CD4-positive, alpha-beta T cell treated with Interleukin-15 for 1 hour (primary cell): ENCODE data around the gene NEK1.

Experiments used
- DNase-seq: peaks from one replicate; pipeline ENCODE4 v3.0.0-alpha.2; 2020

Gene NEK1

GRCh38 chr4:169417629-169418282, 194.6 kb downstream of the NEK1 start:
- no peak for DNase-seq

DNA sequence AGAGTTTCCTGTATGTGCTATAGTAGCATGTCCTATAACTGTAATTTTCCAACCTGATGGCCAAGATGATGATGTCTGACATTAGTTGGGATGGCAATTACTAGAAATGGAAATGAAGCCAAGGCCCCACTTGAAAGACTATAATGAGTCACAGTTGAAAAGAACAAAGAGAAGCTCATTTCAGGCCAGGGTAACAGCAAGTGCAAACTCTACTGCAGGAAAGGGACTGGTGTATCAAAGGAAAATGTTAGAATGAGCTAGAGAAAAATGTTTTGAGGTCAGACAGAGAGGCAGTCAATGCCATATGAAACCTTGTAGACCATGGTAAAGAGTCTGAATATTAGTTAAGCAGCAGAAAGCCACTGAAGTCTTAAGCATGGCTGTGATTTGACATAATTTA, 195.4 kb downstream of the NEK1 start:
- DNase-seq: no peak

GRCh38 chr4:169416461-169416860, 195.9 kb downstream of the NEK1 start:
- no peak for DNase-seq

GRCh38 chr4:169414913-169415312, 197.5 kb downstream of the NEK1 start:
- DNase-seq: no peak

- DNase-seq: no peak
Measured at GRCh38 chr4:169412046-169412445, 200.3 kb downstream of the NEK1 start.

DNA sequence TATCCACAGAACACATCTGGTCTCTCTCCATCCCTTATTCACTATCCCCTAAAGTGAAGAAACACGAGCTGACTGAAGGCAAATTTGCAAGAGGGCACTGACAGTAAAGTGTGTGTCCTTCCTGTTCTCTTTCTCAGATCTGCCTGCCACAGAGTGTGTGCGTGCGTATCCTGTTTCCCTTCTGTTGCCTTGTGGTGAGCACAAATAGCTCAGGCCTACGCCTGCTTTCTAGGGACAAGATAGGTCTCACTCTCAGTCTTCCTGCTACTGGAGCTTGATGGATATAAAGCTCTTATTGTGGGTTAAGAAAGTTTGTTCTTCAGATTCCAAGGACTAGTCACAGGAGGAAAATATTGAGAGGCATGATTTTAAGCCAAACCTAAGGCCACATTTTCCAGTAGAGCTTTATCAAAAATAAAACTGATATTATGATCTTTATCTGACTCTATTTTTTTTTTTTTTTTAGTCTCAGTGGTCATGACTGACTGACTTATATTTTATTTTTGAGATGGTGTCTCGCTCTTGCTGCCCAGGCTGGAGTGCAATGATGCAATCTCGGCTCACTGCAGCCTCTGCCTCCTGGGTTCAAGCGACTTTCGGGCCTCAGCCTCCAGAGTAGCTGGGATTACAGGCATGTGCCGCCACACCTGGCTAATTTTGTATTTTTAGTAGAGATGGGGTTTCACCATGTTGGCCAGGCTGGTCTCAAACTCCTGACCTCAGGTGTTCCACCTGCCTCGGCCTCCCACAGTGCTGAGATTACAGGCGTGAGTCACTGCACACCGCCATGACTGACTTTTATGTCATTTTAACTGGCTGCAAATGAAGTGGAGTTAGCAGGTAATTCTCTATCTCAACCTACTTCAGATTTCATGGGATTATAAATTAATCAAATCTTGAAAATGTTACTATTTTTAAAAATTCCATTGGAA, 201.3 kb downstream of the NEK1 start:
- peak; percentile 50 for DNase-seq

- no peak for DNase-seq
Measured at GRCh38 chr4:169407217-169407845, 205.1 kb downstream of the NEK1 start.

DNA sequence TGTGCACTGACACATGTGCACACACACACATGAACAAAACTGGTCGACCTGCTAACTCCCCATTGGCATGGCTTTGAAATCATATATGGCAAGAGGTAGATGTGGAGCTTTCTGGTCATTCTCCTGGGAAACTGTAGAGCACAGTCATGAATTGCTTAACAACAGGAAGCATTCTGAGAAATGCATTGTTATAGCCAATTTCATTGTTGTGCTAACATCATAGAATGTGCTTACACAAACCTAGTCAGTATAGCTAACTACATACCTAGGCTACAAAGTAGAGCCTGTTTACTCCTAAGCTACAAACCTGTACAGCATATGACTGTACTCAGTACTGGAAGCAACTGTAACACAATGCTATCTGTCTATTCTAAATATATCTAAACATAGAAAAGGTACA, 207.4 kb downstream of the NEK1 start:
- no peak for DNase-seq

GRCh38 chr4:169400832-169401231, 211.6 kb downstream of the NEK1 start:
- DNase-seq: no peak

DNA sequence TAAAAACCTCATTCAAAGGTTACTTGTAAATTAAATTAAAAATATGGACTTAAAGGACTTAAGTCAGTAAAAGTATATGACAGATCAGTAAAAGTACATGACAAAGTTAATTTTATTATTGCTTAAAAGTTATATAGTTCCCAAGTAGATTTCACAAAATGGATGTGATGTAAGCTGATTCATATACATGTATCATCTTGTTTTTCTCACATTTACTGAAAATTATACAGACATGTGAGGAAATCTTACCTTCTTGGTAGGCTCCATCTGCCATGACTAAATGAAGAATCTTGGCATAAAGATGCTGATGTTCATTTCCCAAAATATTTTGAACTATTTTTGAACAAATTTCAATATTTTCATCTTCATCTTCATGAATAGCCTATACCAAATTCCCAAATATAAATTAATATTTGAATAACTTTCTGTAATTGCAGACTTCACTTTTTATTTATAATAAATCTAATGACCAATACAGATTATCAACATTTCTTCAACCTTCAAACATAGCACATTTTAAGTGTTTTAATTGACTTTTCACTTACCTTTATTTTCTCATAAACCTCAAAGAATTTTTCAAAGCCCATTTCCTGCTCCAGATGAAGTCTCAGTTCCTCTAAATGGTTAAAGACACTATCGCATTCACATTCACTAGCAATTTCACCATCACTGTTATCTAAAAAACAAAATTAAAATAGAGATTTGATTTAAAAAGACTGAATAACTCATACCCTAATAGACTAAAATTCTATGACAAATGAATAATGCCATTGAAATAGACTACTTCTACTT, 212.2 kb downstream of the NEK1 start:
- no peak for DNase-seq

DNA sequence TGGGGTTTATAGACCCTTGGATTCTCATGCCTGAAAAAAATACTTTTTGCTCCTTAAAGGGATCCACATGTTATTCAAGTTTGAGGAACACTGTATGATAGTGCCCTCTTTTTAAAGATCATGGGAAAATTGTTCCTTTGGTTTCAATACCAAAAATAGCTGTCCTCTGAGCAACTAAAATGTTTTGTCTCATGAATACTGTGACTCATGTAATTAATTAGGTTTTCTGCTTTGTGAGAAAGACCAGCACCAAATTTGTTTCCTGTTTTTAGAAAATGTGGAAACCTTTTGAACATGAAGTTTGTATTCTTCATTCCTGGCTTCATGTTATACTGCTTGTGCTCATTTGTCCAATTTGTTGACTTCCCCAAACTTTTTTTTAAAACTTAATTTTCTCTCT, 214.1 kb downstream of the NEK1 start:
- DNase-seq: no peak

DNA sequence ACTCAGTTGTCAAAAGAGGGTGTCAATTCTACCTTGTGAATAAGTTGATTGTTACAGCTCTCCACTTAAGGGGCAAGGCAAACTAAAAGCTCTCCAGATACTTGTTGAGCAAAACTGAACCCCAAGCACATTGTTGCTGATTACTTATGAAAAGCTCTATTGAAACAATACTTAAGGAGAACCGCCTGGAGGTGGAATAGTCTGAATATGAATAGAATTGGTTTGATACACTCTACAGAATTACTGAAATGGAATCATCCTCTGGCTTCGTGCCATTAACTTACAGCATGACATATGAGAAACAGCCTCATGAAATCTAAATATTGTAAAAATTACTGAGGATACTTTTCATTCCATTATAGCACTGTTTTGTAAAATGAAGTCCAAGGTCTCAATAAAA, 214.6 kb downstream of the NEK1 start:
- DNase-seq: no peak

DNA sequence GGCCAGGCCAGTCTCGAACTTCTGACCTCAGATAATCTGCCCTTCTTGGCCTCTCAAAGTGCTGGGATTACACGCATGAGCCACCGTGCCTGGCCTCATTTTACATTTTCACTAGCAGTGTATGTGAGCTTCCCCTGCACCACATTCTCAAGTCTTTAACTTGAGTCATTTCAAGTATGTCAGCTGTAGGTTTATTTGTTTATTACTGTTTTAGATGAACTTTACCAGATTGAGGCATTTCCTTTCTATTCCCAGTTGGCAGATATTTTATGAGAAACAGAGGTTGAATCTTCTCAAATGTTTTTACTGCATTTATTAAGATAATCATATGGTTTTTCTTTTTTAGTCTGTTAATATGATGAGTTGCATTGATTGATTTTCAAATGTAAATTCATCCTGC, 227.0 kb downstream of the NEK1 start:
- no peak for DNase-seq

DNA sequence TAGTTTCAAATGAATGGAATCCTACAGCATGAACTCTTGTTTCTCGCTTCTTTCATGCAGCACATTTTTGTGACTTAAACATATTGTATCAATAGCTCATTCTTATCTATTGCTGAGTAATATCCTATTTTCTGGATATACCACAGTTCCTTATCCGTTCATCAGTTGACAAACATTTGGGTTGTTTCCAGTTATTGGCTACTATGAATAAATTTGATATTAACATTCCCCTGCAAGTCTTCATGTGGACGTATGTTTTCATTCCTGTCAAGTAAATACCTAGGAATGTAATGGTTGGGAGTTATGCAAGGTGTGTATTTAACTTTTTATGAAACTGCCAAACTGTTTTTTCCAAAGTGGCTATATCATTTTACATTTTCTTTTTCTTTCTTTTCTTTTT, 227.6 kb downstream of the NEK1 start:
- no peak for DNase-seq

DNA sequence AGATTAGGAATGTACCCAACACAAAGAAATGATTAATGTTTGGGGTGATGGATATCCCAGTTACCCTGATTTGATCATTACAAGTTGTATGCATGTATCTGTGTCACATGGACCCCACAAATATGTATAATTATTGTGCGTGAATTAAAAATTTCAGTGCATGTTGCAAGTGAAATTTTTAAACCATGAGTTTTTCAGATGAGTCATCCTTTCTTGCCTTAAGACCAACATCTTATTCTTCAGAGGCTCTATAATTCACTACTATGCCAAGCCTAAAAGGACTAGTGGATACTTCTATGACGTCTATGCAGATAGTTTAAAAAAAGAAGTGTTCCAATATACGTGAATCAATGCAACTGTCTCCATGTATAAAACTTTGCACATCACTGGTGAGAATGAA, 228.7 kb downstream of the NEK1 start:
- no peak for DNase-seq

DNA sequence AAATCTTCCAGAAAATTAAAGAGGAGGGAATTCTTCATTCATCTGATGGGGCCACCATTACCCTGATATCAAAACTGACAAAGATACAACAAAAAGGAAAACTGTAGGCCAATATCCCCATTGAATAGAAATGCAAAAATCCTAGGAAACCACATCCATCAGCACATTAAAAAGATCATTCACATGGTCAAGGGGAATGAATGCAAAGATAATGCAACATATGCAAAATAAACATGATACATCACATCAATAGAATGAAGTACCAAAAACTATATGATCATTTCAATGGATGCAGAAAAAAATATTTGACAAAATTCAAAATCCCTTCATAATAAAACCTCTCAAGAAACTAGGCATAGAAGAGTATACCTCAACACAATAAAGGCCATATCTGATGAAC, 232.7 kb downstream of the NEK1 start:
- no peak for DNase-seq

- no peak for DNase-seq
Measured at GRCh38 chr4:169377367-169377766, 235.0 kb downstream of the NEK1 start.

DNA sequence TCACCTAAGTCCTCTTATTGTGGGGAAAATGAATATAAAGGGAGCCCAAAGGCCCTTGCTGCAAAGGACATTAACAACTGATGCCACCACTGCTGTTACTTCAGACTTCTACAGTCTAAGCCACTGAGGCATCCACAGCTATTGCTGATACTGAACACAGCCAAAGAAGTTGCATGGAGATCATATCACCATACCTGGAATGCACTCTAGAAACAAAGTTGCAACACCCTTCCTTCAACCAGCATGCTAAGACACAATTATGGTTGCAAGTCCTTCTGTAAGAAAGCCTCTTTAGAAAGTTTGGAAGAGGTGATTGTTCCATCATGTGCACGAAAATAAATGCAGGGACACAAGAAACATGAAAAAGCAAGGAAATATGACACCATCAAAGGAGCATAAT, 236.0 kb downstream of the NEK1 start:
- no peak for DNase-seq

- no peak for DNase-seq
Measured at GRCh38 chr4:169372791-169373190, 239.6 kb downstream of the NEK1 start.

DNA sequence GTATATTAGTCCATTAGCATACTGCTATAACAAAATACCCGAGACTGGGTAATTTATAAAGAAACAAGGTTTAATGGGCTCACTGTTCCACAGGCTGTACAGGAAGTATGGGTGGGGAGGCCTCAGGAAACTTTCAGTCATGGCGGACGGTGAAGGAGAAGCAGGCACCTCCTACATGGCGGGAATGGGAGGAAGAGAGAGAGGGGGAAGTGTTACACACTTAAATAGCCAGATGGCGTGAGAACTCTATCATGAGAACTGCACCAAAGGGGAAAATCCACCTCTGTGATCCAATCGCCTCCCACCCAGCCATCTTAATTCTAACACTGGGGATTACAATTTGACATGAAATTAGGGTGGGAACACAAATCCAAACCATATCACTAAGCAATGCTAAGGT, 242.7 kb downstream of the NEK1 start:
- DNase-seq: no peak

GRCh38 chr4:169367826-169368225, 244.6 kb downstream of the NEK1 start:
- no peak for DNase-seq

DNA sequence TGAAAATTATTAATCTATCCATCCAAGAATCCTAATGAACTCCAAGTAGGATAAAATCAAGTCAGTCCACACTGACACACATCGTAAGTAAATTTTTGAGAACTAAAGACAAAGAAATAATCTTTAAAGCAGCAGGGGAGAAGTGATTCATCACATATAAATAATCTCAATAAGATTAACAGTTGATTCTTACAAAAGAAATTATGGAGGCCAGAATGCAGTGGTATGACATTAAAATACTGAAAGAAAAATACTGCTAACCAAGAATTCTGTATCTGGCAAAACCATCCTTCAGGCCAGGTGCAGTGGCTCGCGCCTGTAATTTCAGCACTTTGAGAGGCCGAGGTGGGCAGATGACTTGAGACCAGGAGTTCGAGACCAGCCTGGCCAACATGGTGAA, 245.6 kb downstream of the NEK1 start:
- DNase-seq: no peak

- no peak for DNase-seq
Measured at GRCh38 chr4:169362607-169363006, 249.8 kb downstream of the NEK1 start.
